GM21737 (cell line): ENCODE measurements around the gene TNKS1BP1.

Experiments
- ATAC-seq: cut with Tn5 transposase; IDR thresholded peaks from one replicate; pipeline ENCODE4 v1.9.1; 2021; ENCODE audit warnings: mild to moderate bottlenecking, moderate library complexity; ENCODE audit not compliant: unreplicated experiment

TNKS1BP1 gene

DNA sequence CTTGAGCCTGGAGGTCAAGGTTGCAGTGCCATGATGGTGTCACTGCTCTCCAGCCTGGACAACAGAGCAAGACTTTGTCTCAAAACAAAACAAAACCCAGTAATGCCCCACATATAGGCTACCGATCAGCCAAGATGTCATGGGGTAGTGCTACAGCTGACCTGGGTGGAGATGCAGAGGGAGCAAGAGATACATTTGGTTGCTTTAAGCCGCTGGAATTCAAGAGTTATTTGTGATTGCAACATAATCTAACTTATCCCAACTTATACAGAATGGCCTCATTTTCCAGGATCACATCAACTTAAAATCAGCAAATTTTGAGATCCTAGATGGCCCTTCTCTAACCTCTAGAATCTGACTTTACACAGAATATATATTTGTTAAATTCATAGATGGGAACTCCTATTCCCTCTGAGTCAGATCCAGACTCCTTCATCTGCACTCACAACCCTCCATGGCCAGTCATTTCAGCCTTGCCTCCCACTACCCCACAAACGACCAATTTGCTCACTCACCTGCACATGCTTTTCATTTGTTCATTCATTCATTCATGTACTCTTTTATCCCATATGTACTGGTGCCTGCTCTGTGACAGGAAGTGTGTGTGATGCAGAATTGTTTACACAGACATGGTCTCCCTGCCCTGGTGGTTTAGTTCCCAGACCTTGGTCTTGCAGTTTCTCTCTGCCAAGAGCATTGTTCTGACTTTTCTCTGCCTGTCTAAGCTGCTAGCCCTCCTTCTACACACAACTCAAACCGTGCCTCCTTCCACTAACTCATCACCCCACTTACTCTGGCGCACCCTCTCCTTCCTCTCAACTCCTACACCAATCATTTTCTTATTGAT lies 63.6 kb downstream of the TNKS1BP1 start:
- ATAC-seq, result no peak

DNA sequence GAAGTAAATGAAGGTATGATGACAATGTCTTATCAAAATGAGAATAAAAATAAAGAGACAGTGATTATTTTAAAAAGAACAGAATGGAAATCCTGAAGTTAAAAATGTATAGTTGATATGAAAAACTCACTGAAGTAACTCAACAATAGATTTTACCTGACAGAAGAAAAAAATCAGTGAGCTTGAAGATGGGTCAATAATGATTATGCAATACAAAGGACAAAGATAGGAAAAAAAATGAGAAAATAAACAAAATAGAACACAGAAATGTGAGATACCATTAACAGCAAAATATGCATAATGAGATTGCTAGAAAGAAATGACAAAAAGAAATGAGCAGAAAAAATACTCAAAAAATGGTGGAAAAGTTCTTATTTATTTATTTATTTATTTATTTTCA lies 68.6 kb downstream of the TNKS1BP1 start:
- no peak for ATAC-seq

DNA sequence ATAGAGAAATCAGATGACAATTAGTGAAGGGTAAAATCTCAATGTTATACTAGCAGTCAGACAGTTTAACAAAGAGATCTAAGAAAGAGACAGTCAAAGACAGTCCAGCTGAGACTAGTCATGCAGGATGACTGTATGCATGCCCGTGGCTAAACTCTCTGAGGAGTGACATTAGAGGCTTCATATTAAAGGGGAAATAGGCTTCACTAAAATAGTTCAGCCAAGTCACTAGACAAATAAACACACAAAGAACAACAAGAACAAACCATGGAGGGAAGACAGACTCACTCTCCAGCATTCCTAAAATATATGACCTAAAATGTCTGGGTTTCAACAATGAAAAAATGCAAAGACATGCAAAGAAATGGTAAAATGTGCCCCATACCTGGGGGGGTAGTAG lies 69.1 kb downstream of the TNKS1BP1 start:
- no peak for ATAC-seq

DNA sequence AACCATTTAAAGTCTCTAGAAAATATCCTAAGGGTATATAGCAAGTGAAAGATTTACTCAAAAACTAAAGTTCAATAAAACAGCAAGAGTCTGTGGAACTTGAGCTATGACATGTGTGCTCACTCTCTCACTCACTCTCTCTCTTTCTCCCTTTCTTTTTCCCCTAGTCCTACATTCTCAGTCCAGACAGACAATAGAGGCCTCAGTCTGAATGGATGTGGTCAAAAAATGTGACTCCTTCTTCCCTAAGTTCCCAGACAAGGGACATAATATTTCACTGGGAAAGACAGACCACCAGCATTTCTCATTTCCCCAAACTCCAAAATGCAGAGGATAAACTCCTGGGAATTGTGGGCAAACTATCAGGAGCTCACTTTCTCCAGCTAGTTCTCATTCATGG lies 70.1 kb downstream of the TNKS1BP1 start:
- ATAC-seq, result no peak

DNA sequence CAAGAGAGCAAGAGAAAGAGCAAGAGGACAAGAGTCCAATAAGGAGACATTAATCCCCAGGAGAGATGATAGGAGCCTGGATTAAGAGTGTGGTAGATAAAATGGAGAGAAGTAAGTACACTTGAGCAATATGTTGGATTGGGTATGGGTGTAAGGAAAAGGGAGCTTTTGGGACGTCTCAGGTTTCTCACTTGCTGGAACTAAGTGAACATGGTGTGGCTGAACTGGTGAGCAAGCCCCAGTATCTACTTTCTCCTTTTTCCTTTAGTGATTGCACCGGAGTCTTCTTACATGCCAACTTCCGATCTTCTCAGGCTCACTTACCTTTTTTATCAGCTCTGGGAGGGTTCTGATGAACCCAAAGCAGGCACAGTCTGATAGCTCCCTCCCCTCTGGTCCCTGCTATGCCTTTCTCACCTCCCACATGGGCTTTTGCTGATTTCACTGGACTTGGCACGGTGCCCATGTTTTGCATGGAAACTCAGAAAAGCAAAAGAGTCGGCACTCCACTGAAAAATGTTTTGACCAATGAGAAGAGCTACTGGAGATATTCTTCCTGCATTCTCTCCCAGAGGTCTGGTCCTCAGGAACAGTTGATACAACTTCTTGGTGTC lies 73.2 kb downstream of the TNKS1BP1 start:
- ATAC-seq, result no peak

DNA sequence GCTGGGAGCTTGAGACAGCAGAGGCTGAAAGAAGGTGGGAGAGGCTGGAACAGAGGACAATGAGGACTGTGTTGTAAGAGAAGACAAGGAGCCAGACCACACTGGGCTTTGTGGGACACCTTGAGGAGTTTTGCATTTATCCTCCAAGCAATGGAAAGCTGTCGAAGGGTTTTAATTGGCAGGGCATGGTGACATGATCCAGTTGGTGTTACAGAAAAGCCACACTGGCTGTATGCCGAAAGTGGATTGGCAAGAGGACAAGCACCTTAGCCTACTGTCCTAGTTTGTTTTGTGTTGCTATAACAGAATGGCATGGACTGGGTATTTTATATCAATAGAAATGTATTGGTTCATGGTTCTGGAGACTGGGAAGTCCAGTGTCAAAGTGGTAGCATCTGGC lies 73.7 kb downstream of the TNKS1BP1 start:
- ATAC-seq, result no peak
